ENCODE measurements around the gene SYT4.
"Not testable (repeated sequence)": the region's sequence is repeated elsewhere in the genome, so short reads cannot be mapped to it uniquely, and the experiment has no call there.

SYT4 gene

GRCh38 chr18:43277164-43277600 is at the start of gene SYT4:
Gene SYT4, minus strand, starts transcription at chr18:43277490. Its CDS starts 209 bp downstream, at chr18:43277281.
- no peaks in the 10 kb centered on the region for H3K4me1 Mint-ChIP-seq (ENCODE audit: low read depth)
- no peaks in the 10 kb centered on the region for H3K36me3 Mint-ChIP-seq (ENCODE audit: low read depth)
- no peak within 1 kb of the TSS for H3K27ac Mint-ChIP-seq
- H3K4me3 Mint-ChIP-seq = no peak within 1 kb of the TSS
- H3K27me3 Mint-ChIP-seq = peaks cover 22% of the 10 kb centered on the region
- H3K9me3 Mint-ChIP-seq = no peaks in the 10 kb centered on the region

GRCh38 chr18:43322132-43322531 is 44.8 kb upstream of the SYT4 start:
- Mint-ChIP-seq H3K9me3 (peaks cover 5% of the 10 kb centered on the region), H3K27me3 (no peaks in the 10 kb centered on the region), H3K4me1 (ENCODE audit: low read depth) (no peaks in the 10 kb centered on the region), H3K27ac (no peak overlapping the region), H3K36me3 (ENCODE audit: low read depth) (no peaks in the 10 kb centered on the region), H3K4me3 (no peak overlapping the region)

GRCh38 chr18:43314941-43315340 is 37.7 kb upstream of the SYT4 start:
- H3K9me3 Mint-ChIP-seq = no peaks in the 10 kb centered on the region
- H3K4me1 Mint-ChIP-seq (ENCODE audit: low read depth) = no peaks in the 10 kb centered on the region
- H3K27ac Mint-ChIP-seq = no peak overlapping the region
- no peaks in the 10 kb centered on the region for H3K27me3 Mint-ChIP-seq
- no peaks in the 10 kb centered on the region for H3K36me3 Mint-ChIP-seq (ENCODE audit: low read depth)
- no peak overlapping the region for H3K4me3 Mint-ChIP-seq

GRCh38 chr18:43312891-43313290 is 35.6 kb upstream of the SYT4 start:
- Mint-ChIP-seq H3K27me3 (no peaks in the 10 kb centered on the region), H3K27ac (no peak overlapping the region), H3K9me3 (no peaks in the 10 kb centered on the region), H3K36me3 (ENCODE audit: low read depth) (no peaks in the 10 kb centered on the region), H3K4me1 (ENCODE audit: low read depth) (no peaks in the 10 kb centered on the region), H3K4me3 (no peak overlapping the region)

DNA sequence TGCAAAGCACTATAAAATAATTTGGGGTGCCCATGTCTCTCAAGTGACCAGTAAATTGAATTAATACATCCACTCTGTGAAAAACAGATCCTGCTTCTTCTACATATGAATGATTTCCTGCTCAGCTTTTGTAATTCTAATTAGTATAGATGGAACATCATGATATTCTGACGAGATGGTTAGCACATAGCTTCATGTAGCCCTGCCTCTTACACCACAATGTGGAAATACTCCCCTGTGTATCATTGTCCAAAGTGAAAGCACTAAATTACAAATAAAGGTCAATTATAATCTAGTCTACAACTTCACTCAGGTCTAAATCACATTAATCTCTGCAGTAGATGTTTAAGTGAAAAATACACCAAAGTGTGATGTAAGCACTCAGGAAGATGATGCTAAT is 32.9 kb upstream of the SYT4 start:
- no peaks in the 10 kb centered on the region for H3K4me1 Mint-ChIP-seq (ENCODE audit: low read depth)
- H3K27me3 Mint-ChIP-seq = no peaks in the 10 kb centered on the region
- H3K9me3 Mint-ChIP-seq = no peaks in the 10 kb centered on the region
- no peak overlapping the region for H3K4me3 Mint-ChIP-seq
- H3K27ac Mint-ChIP-seq = no peak overlapping the region
- no peaks in the 10 kb centered on the region for H3K36me3 Mint-ChIP-seq (ENCODE audit: low read depth)

- H3K27ac Mint-ChIP-seq = no peak overlapping the region
- no peak overlapping the region for H3K4me3 Mint-ChIP-seq
- H3K27me3 Mint-ChIP-seq = no peaks in the 10 kb centered on the region
- no peaks in the 10 kb centered on the region for H3K4me1 Mint-ChIP-seq (ENCODE audit: low read depth)
- H3K36me3 Mint-ChIP-seq (ENCODE audit: low read depth) = no peaks in the 10 kb centered on the region
- H3K9me3 Mint-ChIP-seq = no peaks in the 10 kb centered on the region
Measured at GRCh38 chr18:43303376-43303775, 26.1 kb upstream of the SYT4 start.

- H3K9me3 Mint-ChIP-seq; H3K4me3 Mint-ChIP-seq; H3K4me1 Mint-ChIP-seq (ENCODE audit: low read depth); H3K27ac Mint-ChIP-seq; H3K27me3 Mint-ChIP-seq; H3K36me3 Mint-ChIP-seq (ENCODE audit: low read depth): not testable (repeated sequence)
Measured at GRCh38 chr18:43286187-43286586, 8.9 kb upstream of the SYT4 start.

DNA sequence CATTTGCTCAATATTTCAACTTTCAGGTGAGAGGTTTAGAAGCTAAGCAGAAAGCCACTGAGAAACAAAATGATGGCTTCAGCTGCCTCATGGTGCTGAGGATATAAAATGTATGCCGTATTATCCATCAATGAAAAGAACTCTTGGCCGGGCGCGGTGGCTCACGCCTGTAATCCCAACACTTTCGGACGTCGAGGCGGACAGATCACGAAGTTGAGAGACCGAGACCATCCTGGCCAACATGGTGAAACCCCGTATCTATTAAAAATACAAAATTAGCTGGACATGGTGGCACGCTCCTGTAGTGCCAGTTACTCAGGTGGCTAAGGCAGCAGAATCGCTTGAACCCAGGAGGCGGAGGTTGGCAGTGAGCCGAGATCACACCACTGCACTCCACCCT is 6.0 kb upstream of the SYT4 start:
- Mint-ChIP-seq H3K9me3 (no peaks in the 10 kb centered on the region), H3K27ac (no peak overlapping the region), H3K36me3 (ENCODE audit: low read depth) (no peaks in the 10 kb centered on the region), H3K4me1 (ENCODE audit: low read depth) (no peaks in the 10 kb centered on the region), H3K27me3 (no peaks in the 10 kb centered on the region), H3K4me3 (no peak overlapping the region)

GRCh38 chr18:43279015-43279744 is 1.9 kb upstream of the SYT4 start:
- no peaks in the 10 kb centered on the region for H3K4me1 Mint-ChIP-seq (ENCODE audit: low read depth)
- no peak overlapping the region for H3K27ac Mint-ChIP-seq
- H3K9me3 Mint-ChIP-seq = no peaks in the 10 kb centered on the region
- H3K36me3 Mint-ChIP-seq (ENCODE audit: low read depth) = no peaks in the 10 kb centered on the region
- no peak overlapping the region for H3K4me3 Mint-ChIP-seq
- H3K27me3 Mint-ChIP-seq = peaks cover 20% of the 10 kb centered on the region

- no peaks in the 10 kb centered on the region for H3K9me3 Mint-ChIP-seq
- H3K36me3 Mint-ChIP-seq (ENCODE audit: low read depth) = no peaks in the 10 kb centered on the region
- H3K4me3 Mint-ChIP-seq = no peak overlapping the region
Measured at GRCh38 chr18:43278355-43278754, 1.1 kb upstream of the SYT4 start.

GRCh38 chr18:43276491-43276890 is 799 bp downstream of the SYT4 start:
- Mint-ChIP-seq H3K4me3 (no peak overlapping the region), H3K27ac (no peak overlapping the region), H3K4me1 (ENCODE audit: low read depth) (no peaks in the 10 kb centered on the region), H3K27me3 (peaks cover 22% of the 10 kb centered on the region), H3K36me3 (ENCODE audit: low read depth) (no peaks in the 10 kb centered on the region), H3K9me3 (no peaks in the 10 kb centered on the region)

More at GRCh38 chr18:43278355-43278754, 1.1 kb upstream of the SYT4 start:
- Mint-ChIP-seq H3K27ac (no peak overlapping the region), H3K27me3 (peaks cover 22% of the 10 kb centered on the region), H3K4me1 (ENCODE audit: low read depth) (no peaks in the 10 kb centered on the region)

- Mint-ChIP-seq H3K9me3 (no peaks in the 10 kb centered on the region), H3K4me3 (no peak overlapping the region), H3K27ac (no peak overlapping the region), H3K4me1 (ENCODE audit: low read depth) (no peaks in the 10 kb centered on the region), H3K36me3 (ENCODE audit: low read depth) (no peaks in the 10 kb centered on the region), H3K27me3 (peaks cover 22% of the 10 kb centered on the region)
Measured at GRCh38 chr18:43275546-43275945, 1.7 kb downstream of the SYT4 start.

GRCh38 chr18:43274526-43274925 is 2.8 kb downstream of the SYT4 start:
- no peak overlapping the region for H3K27ac Mint-ChIP-seq
- no peaks in the 10 kb centered on the region for H3K36me3 Mint-ChIP-seq (ENCODE audit: low read depth)
- H3K4me1 Mint-ChIP-seq (ENCODE audit: low read depth) = no peaks in the 10 kb centered on the region
- H3K9me3 Mint-ChIP-seq = no peaks in the 10 kb centered on the region
- H3K27me3 Mint-ChIP-seq = peaks cover 22% of the 10 kb centered on the region
- no peak overlapping the region for H3K4me3 Mint-ChIP-seq

- Mint-ChIP-seq H3K9me3 (no peaks in the 10 kb centered on the region), H3K27ac (no peak overlapping the region), H3K36me3 (ENCODE audit: low read depth) (no peaks in the 10 kb centered on the region), H3K4me1 (ENCODE audit: low read depth) (no peaks in the 10 kb centered on the region), H3K27me3 (peaks cover 11% of the 10 kb centered on the region), H3K4me3 (no peak overlapping the region)
Measured at GRCh38 chr18:43271593-43272432, 5.5 kb downstream of the SYT4 start.

DNA sequence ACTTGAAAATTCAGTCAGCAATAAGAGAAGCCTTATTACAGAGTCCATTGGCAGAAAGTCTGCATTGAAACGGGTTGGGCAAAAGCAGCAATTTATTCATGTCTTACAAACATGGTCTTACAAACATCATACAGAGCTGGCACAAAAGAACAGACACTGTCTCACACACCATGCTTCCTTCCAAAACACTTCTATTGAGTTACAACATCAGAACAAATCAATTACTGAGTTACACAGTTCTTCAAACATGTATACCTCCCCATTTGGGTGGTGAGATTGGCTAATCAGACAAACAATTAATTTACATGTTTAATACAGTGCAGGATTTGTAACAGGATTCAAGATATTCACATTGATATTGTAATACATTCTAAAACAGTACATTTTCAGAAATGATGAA is 9.5 kb downstream of the SYT4 start:
- H3K36me3 Mint-ChIP-seq (ENCODE audit: low read depth) = no peaks in the 10 kb centered on the region
- no peaks in the 10 kb centered on the region for H3K27me3 Mint-ChIP-seq
- no peak overlapping the region for H3K27ac Mint-ChIP-seq
- no peaks in the 10 kb centered on the region for H3K4me1 Mint-ChIP-seq (ENCODE audit: low read depth)
- H3K4me3 Mint-ChIP-seq = no peak overlapping the region
- peaks cover 5% of the 10 kb centered on the region for H3K9me3 Mint-ChIP-seq
